NT2/D1 (cell line): ENCODE measurements around the gene AIP.

ENCODE experiments used
- SUZ12 ChIP-seq: IDR thresholded peaks from 2 replicates; pipeline ENCODE4 v1.6.1; 2011; ENCODE audit not compliant: insufficient read length, insufficient read depth; ENCODE audit errors: extremely low read depth
- YY1 ChIP-seq: IDR thresholded peaks from 2 replicates; pipeline ENCODE4 v1.6.1; 2011; ENCODE audit not compliant: insufficient read length, insufficient read depth
- ZNF274 ChIP-seq: IDR thresholded peaks from 2 replicates; pipeline ENCODE4 v1.6.1; 2011; ENCODE audit warnings: mild to moderate bottlenecking, low read depth, low read length

- TF ChIP-seq YY1 (no peak), SUZ12 (no peak), ZNF274 (no peak)
These were observed 11.8 kb downstream of the AIP start for GRCh38 chr11:67494371-67495233.
